Measurements from ENCODE around the gene MEF2D.

Gene MEF2D

GRCh38 chr1:156431769-156432668 is 68.6 kb downstream of the MEF2D start:
- TF ChIP-seq CTCF (IDR thresholded peaks at IDR 0.05; ENCODE audit: control insufficient read depth, insufficient read depth, low read depth, low read length, missing control alignments), result no peak
- H3K4me3 ChIP-seq (ENCODE audit: control insufficient read depth, low read depth, low read length), result no peak overlapping the region
- no peak for DNase-seq (ENCODE audit: low read depth)

GRCh38 chr1:156431366-156431765 is 69.2 kb downstream of the MEF2D start:
- no peak for DNase-seq (ENCODE audit: low read depth)
- no peak overlapping the region for H3K4me3 ChIP-seq (ENCODE audit: control insufficient read depth, low read depth, low read length)
- no peak for TF ChIP-seq CTCF (IDR thresholded peaks at IDR 0.05; ENCODE audit: control insufficient read depth, insufficient read depth, low read depth, low read length, missing control alignments)

GRCh38 chr1:156430866-156431265 is 69.7 kb downstream of the MEF2D start:
- H3K4me3 ChIP-seq (ENCODE audit: control insufficient read depth, low read depth, low read length), result no peak overlapping the region
- TF ChIP-seq CTCF (IDR thresholded peaks at IDR 0.05; ENCODE audit: control insufficient read depth, insufficient read depth, low read depth, low read length, missing control alignments), result no peak
- DNase-seq (ENCODE audit: low read depth), result no peak

GRCh38 chr1:156430303-156430702 is 70.3 kb downstream of the MEF2D start:
- no peak for DNase-seq (ENCODE audit: low read depth)
- H3K4me3 ChIP-seq (ENCODE audit: control insufficient read depth, low read depth, low read length), result no peak overlapping the region
- TF ChIP-seq CTCF (IDR thresholded peaks at IDR 0.05; ENCODE audit: control insufficient read depth, insufficient read depth, low read depth, low read length, missing control alignments), result no peak

- no peak for TF ChIP-seq CTCF (IDR thresholded peaks at IDR 0.05; ENCODE audit: control insufficient read depth, insufficient read depth, low read depth, low read length, missing control alignments)
- H3K4me3 ChIP-seq (ENCODE audit: control insufficient read depth, low read depth, low read length), result no peak overlapping the region
- no peak for DNase-seq (ENCODE audit: low read depth)
Measured at GRCh38 chr1:156429313-156430060, 71.1 kb downstream of the MEF2D start.

GRCh38 chr1:156428746-156429288 is 71.8 kb downstream of the MEF2D start:
- no peak overlapping the region for H3K4me3 ChIP-seq (ENCODE audit: control insufficient read depth, low read depth, low read length)
- DNase-seq (ENCODE audit: low read depth), result no peak
- TF ChIP-seq CTCF (IDR thresholded peaks at IDR 0.05; ENCODE audit: control insufficient read depth, insufficient read depth, low read depth, low read length, missing control alignments), result no peak
